ENCODE results near the gene STK17B. TPM values are rescaled to one million over a fixed set of nuclear protein-coding genes. Genes with fewer than 3 reads are reported as not detected.
A peak's percentile ranks its signal among the peaks of the same experiment; 100 is the strongest.

Gene STK17B
- polyA plus RNA-seq, 3 donors, result 171 to 296 (median 244) TPM

DNA sequence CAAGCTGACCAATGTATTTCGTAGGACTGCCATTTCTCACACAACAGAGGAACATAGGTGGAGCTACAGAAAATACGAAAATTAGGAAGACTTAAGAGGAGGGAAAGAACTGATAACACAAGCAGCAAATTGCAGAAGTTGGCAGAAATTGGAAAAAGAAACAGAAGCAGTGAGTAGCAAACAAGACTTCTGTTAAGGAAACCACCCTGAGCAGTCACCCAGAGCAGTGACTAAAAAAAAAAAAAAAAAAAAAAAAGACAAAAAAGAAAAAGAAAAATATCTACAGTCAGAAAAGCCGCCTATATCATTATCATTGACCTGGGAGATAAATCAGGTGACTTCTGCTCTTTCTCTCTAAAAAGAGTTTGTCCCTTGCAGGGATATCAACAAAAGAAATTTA is 21.4 kb downstream of the STK17B start:
- Mint-ChIP-seq H3K27ac (peak overlapping the region; percentile 59 to 89 (median 80)), H3K4me1 (peaks cover 43% of the 10 kb centered on the region), H3K36me3 (peaks cover 76 to 93% of the 10 kb centered on the region in 2 donors), H3K9me3 (no peaks in the 10 kb centered on the region), H3K4me3 (no peak overlapping the region), H3K27me3 (ENCODE audit: low read depth in 3 of 3) (peaks cover 0 to 4% (median 0%) of the 10 kb centered on the region in 3 donors)
- no CpG with 5 or more reads among the region's 3 CpGs for WGBS (ENCODE audit: insufficient coverage)
- intact Hi-C loops (cut with micrococcal nuclease), result no loop called here
- peaks cover 15 to 37% of the 10 kb centered on the region in 2 donors for H3K4me1 ChIP-seq (ENCODE audit: control insufficient read depth in 1 of 2, insufficient read depth in 2 of 2, low read length in 2 of 2)
- peak; percentile 55 to 71 (median 56) for DNase-seq
- H3K9ac ChIP-seq (ENCODE audit: insufficient read depth, low read length, poor library complexity, severe bottlenecking), result no peak overlapping the region
- H3K9me3 ChIP-seq (replicated peaks in 1 of 2; ENCODE audit: control insufficient read depth in 1 of 2, insufficient read depth in 1 of 2, low read length in 2 of 2), result no peaks in the 10 kb centered on the region
- peaks cover 98% of the 10 kb centered on the region for H3K79me2 ChIP-seq (ENCODE audit: insufficient read depth, low read length)
- peak overlapping the region; percentile 48 for H3K4me2 ChIP-seq (replicated peaks; ENCODE audit: extremely low read depth, low read length, poor library complexity, severe bottlenecking)
- H2AFZ ChIP-seq (ENCODE audit: insufficient read depth, low read depth, low read length, poor library complexity, severe bottlenecking), result no peak overlapping the region
- H4K20me1 ChIP-seq (ENCODE audit: insufficient read depth, low read length), result peaks cover 100% of the 10 kb centered on the region
- H3K4me3 ChIP-seq (replicated peaks in 1 of 3; ENCODE audit: low read depth in 2 of 3, low read length in 3 of 3), result peak overlapping the region in 1 of 3 experiments; percentile 40
- H3K27me3 ChIP-seq (ENCODE audit: control insufficient read depth in 2 of 2, insufficient read depth in 2 of 2, low read length in 2 of 2), result no peaks in the 10 kb centered on the region
- TF ChIP-seq, protein P1, sequence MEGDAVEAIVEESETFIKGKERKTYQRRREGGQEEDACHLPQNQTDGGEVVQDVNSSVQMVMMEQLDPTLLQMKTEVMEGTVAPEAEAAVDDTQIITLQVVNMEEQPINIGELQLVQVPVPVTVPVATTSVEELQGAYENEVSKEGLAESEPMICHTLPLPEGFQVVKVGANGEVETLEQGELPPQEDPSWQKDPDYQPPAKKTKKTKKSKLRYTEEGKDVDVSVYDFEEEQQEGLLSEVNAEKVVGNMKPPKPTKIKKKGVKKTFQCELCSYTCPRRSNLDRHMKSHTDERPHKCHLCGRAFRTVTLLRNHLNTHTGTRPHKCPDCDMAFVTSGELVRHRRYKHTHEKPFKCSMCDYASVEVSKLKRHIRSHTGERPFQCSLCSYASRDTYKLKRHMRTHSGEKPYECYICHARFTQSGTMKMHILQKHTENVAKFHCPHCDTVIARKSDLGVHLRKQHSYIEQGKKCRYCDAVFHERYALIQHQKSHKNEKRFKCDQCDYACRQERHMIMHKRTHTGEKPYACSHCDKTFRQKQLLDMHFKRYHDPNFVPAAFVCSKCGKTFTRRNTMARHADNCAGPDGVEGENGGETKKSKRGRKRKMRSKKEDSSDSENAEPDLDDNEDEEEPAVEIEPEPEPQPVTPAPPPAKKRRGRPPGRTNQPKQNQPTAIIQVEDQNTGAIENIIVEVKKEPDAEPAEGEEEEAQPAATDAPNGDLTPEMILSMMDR (IDR thresholded peaks at IDR 0.05), result no peak
- H3K36me3 ChIP-seq (replicated peaks in 1 of 2; ENCODE audit: control insufficient read depth in 1 of 2, insufficient read depth in 2 of 2, low read length in 2 of 2), result peaks cover 68 to 78% of the 10 kb centered on the region in 2 donors
- H3K27ac ChIP-seq (ENCODE audit: low read depth in 1 of 2, low read length in 2 of 2), result peak overlapping the region in 1 of 2 donors; percentile 74

DNA sequence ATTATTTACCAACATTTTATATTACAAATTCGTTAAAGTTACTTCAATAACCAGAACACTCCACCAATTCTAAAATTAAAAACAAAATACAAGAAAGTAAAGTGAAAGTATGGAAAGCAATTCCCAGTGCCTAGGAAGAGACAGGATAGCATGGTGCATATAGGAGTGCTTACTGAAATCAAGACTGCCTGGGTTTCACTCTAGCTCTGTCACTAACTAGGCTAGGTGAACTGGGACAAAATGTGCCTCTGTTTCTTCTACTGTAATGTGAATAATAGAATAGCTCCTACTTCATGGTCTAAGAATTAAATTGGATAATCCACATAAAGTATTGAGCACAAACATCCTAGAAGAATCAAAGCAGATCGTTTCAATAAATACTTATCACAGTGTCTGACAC is 22.6 kb downstream of the STK17B start:
- Mint-ChIP-seq H3K36me3 (peaks cover 73 to 93% of the 10 kb centered on the region in 2 donors), H3K4me1 (peaks cover 42% of the 10 kb centered on the region), H3K27ac (peak overlapping the region in 1 of 7 donors; percentile 12), H3K27me3 (ENCODE audit: low read depth in 3 of 3) (peaks cover 0 to 4% (median 0%) of the 10 kb centered on the region in 3 donors), H3K4me3 (no peak overlapping the region), H3K9me3 (no peaks in the 10 kb centered on the region)
- H3K9ac ChIP-seq (ENCODE audit: insufficient read depth, low read length, poor library complexity, severe bottlenecking), result no peak overlapping the region
- H3K9me3 ChIP-seq (replicated peaks in 1 of 2; ENCODE audit: control insufficient read depth in 1 of 2, insufficient read depth in 1 of 2, low read length in 2 of 2), result no peaks in the 10 kb centered on the region
- WGBS (ENCODE audit: insufficient coverage), result 100% methylated on average over 1 of the region's 2 CpGs
- peaks cover 100% of the 10 kb centered on the region for H4K20me1 ChIP-seq (ENCODE audit: insufficient read depth, low read length)
- intact Hi-C loops (cut with micrococcal nuclease), result no loop called here
- no peak for DNase-seq
- peaks cover 97% of the 10 kb centered on the region for H3K79me2 ChIP-seq (ENCODE audit: insufficient read depth, low read length)
- peaks cover 65 to 76% of the 10 kb centered on the region in 2 donors for H3K36me3 ChIP-seq (replicated peaks in 1 of 2; ENCODE audit: control insufficient read depth in 1 of 2, insufficient read depth in 2 of 2, low read length in 2 of 2)
- TF ChIP-seq, protein P1 (IDR thresholded peaks at IDR 0.05), result no peak
- H3K4me2 ChIP-seq (replicated peaks; ENCODE audit: extremely low read depth, low read length, poor library complexity, severe bottlenecking), result no peak overlapping the region
- H3K4me1 ChIP-seq (ENCODE audit: control insufficient read depth in 1 of 2, insufficient read depth in 2 of 2, low read length in 2 of 2), result peaks cover 15 to 39% of the 10 kb centered on the region in 2 donors
- no peaks in the 10 kb centered on the region for H3K27me3 ChIP-seq (ENCODE audit: control insufficient read depth in 2 of 2, insufficient read depth in 2 of 2, low read length in 2 of 2)
- H3K27ac ChIP-seq (ENCODE audit: low read depth in 1 of 2, low read length in 2 of 2), result peak overlapping the region in 1 of 2 donors; percentile 74
- no peak overlapping the region for H3K4me3 ChIP-seq (replicated peaks in 1 of 3; ENCODE audit: low read depth in 2 of 3, low read length in 3 of 3)
- H2AFZ ChIP-seq (ENCODE audit: insufficient read depth, low read depth, low read length, poor library complexity, severe bottlenecking), result no peak overlapping the region

Measured in CD14-positive monocyte (primary cell).